HG03439 (cell line): ENCODE data around the gene CERK.
"Not testable (repeated sequence)": the region's sequence is repeated elsewhere in the genome, so short reads cannot be mapped to it uniquely, and the experiment has no call there.

Experiments
- ATAC-seq: cut with Tn5 transposase; IDR thresholded peaks from one replicate; pipeline ENCODE4 v1.9.1; 2021; ENCODE audit warnings: mild to moderate bottlenecking, moderate library complexity; ENCODE audit not compliant: unreplicated experiment

CERK gene

DNA sequence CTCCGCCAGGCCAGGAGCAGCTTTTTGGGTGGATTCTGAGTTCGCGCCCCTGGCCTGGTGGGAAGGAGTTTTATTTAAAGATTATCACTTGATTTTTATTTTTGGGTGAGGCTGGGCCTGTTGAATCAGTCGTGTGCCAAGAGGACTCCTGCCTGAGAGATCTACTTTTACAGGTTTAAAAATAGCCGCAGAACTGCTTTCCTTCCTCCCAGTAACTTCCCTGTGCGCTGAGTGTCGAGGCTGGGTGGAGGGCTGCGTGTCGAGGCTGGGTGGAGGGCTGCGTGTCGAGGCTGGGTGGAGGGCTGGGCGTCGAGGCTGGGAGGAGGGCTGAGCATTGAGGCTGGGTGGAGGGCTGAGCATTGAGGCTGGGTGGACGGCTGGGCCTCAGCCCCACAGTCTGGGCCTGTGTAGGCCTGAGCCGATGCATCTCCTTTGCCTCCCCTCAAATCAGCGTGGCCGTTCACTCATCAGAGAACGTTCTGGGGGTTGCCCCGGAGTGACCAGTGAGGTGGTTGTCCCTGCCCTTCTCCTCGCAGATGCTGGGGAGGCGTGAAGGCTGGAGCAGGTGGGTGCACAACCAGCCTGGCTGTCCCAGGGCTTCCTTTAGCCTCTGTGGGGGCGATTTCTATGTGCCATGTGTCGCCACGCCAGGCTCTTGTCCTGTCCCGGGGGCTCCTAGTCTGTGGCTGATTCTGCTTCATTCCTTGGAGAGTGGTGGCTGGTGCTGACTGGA lies 87.8 kb downstream of the CERK start:
- ATAC-seq = no peak

DNA sequence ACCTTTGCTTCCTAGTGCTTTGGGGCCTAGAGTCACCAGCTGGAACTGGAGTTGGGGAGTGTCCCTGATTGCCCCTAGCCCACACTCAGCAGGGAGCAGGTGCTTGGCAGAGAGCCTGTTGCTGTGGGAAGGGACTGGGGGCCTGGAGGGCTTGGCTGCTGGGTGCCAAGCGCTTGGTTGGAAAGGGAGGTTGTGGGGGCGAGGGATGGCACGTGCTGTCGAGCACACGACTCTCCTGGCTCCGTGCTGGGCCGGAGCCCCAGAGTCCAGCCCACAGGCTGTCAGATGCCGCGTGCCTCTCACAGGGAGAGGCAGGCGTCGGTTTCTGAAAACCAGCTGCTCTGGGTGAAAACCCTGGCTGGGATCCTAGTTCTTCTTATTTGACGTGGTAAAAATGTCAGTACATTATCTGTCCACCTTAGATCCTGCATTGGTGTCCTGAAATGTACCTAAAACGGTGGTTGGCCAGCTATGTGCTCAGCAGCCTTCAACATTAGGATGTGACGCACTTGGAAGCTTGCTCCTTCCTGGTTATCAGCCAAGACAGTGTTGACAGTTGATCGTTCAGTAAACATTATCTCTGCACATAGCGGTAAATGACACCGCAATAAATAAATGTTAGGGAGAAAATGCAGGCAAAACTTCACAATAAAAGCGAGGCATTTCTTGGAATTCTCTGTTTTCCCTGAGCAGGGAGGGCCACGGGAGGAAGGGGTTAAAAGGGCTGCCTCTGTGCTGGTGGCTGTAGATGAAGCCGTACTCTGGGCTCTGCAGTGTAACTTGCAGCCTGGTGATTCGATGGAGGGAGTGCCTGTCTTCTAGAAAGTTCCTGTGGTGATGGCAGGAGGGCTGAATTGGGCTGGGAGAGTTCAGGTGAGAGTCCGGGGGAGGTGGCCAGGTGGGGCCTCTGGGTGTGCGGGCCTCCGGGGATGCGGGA lies 88.6 kb downstream of the CERK start:
- no peak for ATAC-seq

DNA sequence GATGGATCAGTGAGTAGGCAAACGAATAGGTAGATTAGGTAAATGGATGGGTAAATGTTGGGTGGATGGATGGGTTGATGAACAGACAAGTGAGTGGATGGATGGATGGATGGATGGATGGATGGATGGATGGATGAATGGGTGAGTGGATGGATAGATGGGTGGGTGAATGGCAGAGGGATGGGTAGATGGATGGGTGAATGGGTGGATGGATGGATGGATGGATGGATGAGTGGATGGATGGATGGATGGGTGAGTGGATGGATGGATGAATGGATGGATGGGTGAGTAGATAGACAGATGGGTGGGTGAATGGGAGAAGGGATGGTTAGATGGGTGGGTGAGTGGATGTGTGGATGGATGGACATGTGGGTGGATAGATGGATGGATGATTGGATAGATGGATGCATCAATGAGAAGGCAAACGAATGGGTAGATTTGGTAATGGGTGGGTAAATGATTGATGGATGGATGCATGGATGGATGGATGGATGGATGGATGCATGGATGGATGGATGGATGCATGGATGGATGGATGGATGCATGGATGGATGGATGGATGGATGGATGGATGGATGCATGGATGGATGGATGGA lies 89.7 kb downstream of the CERK start:
- ATAC-seq = not testable (repeated sequence)

GRCh38 chr22:46646531-46647215 lies 91.4 kb downstream of the CERK start:
- ATAC-seq = no peak

GRCh38 chr22:46642840-46643480 lies 95.1 kb downstream of the CERK start:
- not testable (repeated sequence) for ATAC-seq

DNA sequence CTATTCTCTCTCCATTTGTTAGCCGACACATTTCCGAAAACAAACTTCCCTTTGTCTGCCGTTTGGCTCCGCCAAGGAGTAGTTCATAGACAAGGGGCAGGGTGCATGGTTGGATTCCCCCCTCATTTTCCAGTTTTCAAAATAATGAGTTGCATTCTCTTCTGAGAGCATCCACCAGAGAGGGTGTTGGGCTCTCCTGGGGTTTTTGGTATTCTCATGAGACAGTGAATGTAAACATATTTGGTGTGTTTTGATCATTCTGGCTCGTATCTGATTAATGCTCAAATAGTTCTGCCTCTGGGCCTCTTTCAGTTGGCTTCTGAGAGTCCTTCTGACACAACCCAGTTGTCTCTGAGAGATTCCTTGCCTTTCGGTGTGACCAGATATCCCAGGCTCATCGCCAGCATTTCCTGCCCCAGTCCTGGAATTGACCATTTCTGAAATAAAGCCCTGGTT lies 96.2 kb downstream of the CERK start:
- ATAC-seq = no peak

- ATAC-seq = no peak
Observed at GRCh38 chr22:46640293-46641055, 97.6 kb downstream of the CERK start.

- no peak for ATAC-seq
Observed at GRCh38 chr22:46639843-46640242, 98.2 kb downstream of the CERK start.

DNA sequence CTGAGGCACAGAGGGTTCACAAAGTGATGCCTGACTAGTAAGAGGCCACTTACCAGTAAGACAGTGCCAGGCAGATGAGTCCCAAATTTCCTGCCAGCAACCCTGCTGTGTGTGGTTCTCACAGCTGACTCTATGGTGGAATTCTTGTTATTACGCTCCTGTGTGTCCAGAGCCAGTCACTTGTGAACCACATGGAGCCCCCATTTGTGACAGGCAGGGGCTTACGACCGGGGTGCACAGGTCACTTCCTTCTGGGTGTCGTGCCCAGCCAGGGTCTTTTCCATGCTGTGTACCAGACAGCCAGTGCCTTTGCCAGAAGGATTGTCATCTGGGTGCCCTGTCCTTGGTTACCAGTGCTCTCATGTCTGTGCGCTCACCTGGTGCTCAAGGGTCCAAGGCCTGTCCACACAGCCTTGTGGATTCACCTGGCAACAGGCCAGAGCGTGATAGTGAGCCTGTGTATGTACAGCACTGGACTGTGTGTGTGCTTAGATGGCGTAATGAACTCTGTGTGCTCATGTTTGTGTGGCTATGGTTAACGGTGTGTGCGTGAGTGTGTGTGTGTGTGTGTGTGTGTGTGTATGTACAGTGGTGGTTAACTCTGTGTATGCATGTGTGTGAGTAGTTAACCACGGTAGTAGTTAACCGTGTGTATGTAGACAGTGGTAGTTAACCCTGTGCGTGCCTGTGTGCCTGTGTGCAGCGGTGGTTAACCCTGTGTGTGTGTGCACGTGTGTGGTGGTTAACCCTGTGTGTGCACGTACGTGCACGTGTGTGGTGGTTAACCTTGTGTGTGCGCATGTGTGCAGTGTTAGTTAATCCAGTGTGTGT lies 99.2 kb downstream of the CERK start:
- ATAC-seq = no peak

DNA sequence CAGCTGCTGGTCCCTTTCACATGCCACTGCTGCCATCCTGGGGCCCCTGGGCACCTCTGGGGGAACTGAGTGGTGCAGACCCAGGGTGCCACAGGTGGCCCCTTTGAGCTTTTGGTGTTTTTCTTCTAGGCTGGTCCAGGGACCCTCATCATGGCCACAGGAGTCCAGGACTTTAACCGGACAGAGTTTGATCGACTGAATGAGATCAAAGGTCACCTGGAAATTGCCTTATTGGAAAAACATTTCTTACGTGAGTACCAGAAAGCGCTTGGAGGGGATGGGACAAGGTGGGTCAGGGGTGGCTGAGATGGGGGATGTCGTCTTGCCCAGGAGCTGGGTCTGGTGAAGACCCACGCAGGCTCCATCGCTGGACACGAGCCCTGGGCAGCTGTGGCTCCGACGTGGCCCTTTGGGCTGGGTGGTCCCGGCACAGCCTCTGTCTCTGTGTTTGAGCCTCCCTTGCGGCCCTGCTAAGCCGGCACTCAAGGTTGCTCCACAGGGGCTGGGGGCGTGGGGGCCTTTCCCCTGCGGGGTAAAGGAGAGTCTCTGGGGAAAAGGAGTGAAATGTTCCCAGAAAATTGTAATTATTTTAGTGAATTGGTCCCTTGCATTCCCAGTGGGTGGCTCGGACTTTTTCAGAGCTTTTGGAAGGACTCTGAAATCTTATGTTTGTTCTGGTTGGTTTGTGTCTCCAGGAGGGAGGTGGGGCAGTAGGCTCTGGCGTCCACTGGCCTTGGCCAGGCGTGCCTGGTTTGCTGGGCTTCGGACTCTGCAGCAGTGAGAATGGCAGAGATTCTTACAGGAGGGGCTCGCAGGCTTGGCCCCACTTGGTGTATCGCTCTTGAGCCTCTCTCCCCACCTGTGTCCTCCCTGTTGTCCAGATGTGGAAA lies 100.1 kb downstream of the CERK start:
- no peak for ATAC-seq

GRCh38 chr22:46636221-46637002 lies 101.6 kb downstream of the CERK start:
- ATAC-seq = no peak

GRCh38 chr22:46635756-46636155 lies 102.3 kb downstream of the CERK start:
- ATAC-seq = no peak

GRCh38 chr22:46634973-46635685 lies 102.9 kb downstream of the CERK start:
- ATAC-seq = not testable (repeated sequence)
